Measurements from ENCODE around the gene KLHL10. TPM values are rescaled to one million over a fixed set of nuclear protein-coding genes. Genes with fewer than 3 reads are reported as not detected.

The KLHL10 gene
- total and polyA plus RNA-seq, 9 of the 15 experiments (the other 6 are each of a cell fraction or from before 2014, with no cell fraction given) = 0.06 to 0.56 (median 0.12) TPM; not detected in 5

- no peak; the same call in 1 of the 2 replicates for TF ChIP-seq REST (IDR thresholded peaks at IDR 0.05; ENCODE audit: borderline replicate concordance)
- TF ChIP-seq REST (CRISPR knock-in tag; IDR thresholded peaks at IDR 0.05; ENCODE audit: low read depth) = 0 out of 2 replicates have a peak, but pooled peaks have one; percentile 50
- TF ChIP-seq ZKSCAN8 (CRISPR knock-in tag; IDR thresholded peaks at IDR 0.05) = no peak
- no peak for TF ChIP-seq CEBPB (tag; IDR thresholded peaks at IDR 0.05)
- no peak for TF ChIP-seq LCOR (CRISPR knock-in tag; IDR thresholded peaks at IDR 0.05)
- TF ChIP-seq, protein P1, sequence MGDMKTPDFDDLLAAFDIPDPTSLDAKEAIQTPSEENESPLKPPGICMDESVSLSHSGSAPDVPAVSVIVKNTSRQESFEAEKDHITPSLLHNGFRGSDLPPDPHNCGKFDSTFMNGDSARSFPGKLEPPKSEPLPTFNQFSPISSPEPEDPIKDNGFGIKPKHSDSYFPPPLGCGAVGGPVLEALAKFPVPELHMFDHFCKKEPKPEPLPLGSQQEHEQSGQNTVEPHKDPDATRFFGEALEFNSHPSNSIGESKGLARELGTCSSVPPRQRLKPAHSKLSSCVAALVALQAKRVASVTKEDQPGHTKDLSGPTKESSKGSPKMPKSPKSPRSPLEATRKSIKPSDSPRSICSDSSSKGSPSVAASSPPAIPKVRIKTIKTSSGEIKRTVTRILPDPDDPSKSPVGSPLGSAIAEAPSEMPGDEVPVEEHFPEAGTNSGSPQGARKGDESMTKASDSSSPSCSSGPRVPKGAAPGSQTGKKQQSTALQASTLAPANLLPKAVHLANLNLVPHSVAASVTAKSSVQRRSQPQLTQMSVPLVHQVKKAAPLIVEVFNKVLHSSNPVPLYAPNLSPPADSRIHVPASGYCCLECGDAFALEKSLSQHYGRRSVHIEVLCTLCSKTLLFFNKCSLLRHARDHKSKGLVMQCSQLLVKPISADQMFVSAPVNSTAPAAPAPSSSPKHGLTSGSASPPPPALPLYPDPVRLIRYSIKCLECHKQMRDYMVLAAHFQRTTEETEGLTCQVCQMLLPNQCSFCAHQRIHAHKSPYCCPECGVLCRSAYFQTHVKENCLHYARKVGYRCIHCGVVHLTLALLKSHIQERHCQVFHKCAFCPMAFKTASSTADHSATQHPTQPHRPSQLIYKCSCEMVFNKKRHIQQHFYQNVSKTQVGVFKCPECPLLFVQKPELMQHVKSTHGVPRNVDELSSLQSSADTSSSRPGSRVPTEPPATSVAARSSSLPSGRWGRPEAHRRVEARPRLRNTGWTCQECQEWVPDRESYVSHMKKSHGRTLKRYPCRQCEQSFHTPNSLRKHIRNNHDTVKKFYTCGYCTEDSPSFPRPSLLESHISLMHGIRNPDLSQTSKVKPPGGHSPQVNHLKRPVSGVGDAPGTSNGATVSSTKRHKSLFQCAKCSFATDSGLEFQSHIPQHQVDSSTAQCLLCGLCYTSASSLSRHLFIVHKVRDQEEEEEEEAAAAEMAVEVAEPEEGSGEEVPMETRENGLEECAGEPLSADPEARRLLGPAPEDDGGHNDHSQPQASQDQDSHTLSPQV (IDR thresholded peaks at IDR 0.05) = peak; percentile 39; the same call in 1 of the 2 replicates
- TF ChIP-seq ZNF778 (CRISPR knock-in tag; IDR thresholded peaks at IDR 0.05) = no peak
- no peak for TF ChIP-seq ZNF239 (CRISPR knock-in tag; IDR thresholded peaks at IDR 0.05)
- TF ChIP-seq, protein P2, sequence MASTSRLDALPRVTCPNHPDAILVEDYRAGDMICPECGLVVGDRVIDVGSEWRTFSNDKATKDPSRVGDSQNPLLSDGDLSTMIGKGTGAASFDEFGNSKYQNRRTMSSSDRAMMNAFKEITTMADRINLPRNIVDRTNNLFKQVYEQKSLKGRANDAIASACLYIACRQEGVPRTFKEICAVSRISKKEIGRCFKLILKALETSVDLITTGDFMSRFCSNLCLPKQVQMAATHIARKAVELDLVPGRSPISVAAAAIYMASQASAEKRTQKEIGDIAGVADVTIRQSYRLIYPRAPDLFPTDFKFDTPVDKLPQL (IDR thresholded peaks at IDR 0.05; ENCODE audit: extremely low read depth, insufficient read length) = no peak
- TF ChIP-seq ZSCAN29 (IDR thresholded peaks at IDR 0.05) = no peak; the same call in 1 of the 2 replicates
- TF ChIP-seq ZNF76 (CRISPR knock-in tag; IDR thresholded peaks at IDR 0.05; ENCODE audit: borderline replicate concordance) = no peak
- TF ChIP-seq PHF21A (IDR thresholded peaks at IDR 0.05; ENCODE audit: borderline replicate concordance, low read depth) = no peak
- no peak for TF ChIP-seq SP2 (IDR thresholded peaks at IDR 0.05; ENCODE audit: extremely low read depth, low read depth, low read length, poor library complexity, severe bottlenecking)
- TF ChIP-seq SIN3A (IDR thresholded peaks at IDR 0.05; ENCODE audit: borderline replicate concordance in 2 of 2, control insufficient read depth in 1 of 2, low read depth in 2 of 2, low read length in 2 of 2) = peak in 1 of 2 experiments; percentile 56; a peak in 1 of 4 replicates
- TF ChIP-seq ZNF12 (CRISPR knock-in tag; IDR thresholded peaks at IDR 0.05) = no peak
Measured at GRCh38 chr17:41864836-41865595, 27.4 kb downstream of the KLHL10 start, which contains the start of gene KLHL11 (continued).

Data from K562 (cell line).